Measurements from ENCODE around the gene BYSL. TPM values are rescaled to one million over a fixed set of nuclear protein-coding genes. Genes with fewer than 3 reads are reported as not detected.

The BYSL gene
- total and polyA plus RNA-seq, 9 of the 15 experiments (the other 6 are each of a cell fraction or from before 2014, with no cell fraction given), result 22.2 to 92.3 (median 53.4) TPM

DNA sequence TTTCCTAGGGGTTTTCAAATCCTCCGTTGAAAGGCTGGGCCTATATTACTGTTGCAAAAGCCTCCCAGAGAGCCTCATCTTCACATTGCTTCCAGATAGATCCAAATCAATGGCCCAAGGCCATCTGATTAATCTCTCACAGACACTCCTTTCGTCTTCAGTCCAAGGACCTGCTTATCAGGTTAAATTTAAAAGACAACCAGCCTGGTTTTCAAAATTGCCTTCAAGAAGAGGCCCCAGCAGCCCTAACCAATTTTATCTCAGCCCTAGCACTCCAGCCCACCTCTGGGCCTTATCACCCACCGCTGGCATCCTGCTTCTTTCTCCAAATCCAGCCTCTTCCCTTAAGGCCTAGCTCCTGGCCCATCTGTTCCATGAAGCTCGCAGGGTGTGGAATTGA lies 35.8 kb downstream of the BYSL start (continued):
- TF ChIP-seq, protein P1, sequence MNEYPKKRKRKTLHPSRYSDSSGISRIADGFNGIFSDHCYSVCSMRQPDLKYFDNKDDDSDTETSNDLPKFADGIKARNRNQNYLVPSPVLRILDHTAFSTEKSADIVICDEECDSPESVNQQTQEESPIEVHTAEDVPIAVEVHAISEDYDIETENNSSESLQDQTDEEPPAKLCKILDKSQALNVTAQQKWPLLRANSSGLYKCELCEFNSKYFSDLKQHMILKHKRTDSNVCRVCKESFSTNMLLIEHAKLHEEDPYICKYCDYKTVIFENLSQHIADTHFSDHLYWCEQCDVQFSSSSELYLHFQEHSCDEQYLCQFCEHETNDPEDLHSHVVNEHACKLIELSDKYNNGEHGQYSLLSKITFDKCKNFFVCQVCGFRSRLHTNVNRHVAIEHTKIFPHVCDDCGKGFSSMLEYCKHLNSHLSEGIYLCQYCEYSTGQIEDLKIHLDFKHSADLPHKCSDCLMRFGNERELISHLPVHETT (CRISPR knock-in tag; conservative IDR thresholded peaks at IDR 0.05 in 1 of 2, IDR thresholded peaks at IDR 0.05 in 1 of 2), result no peak
- no peak for TF ChIP-seq KDM4B (IDR thresholded peaks at IDR 0.05; ENCODE audit: borderline replicate concordance in 2 of 2, low read depth in 1 of 2)
- no peak for TF ChIP-seq ILF3 (IDR thresholded peaks at IDR 0.05; ENCODE audit: borderline replicate concordance)
- no peak for TF ChIP-seq BRF1 (IDR thresholded peaks at IDR 0.05; ENCODE audit: borderline replicate concordance, extremely low read depth, insufficient read length)
- peak; percentile 82; the same call in 1 of the 2 replicates for TF ChIP-seq HDAC2 (IDR thresholded peaks at IDR 0.05)
- TF ChIP-seq ZNF184 (CRISPR knock-in tag; IDR thresholded peaks at IDR 0.05), result no peak
- TF ChIP-seq FOXM1 (IDR thresholded peaks at IDR 0.05; ENCODE audit: low read depth), result peak; percentile 80
- TF ChIP-seq FOXM1 (CRISPR knock-in tag; IDR thresholded peaks at IDR 0.05; ENCODE audit: low read depth), result no peak
- TF ChIP-seq KLF1 (tag; IDR thresholded peaks at IDR 0.05), result no peak
- TF ChIP-seq STAT5B (CRISPR knock-in tag; IDR thresholded peaks at IDR 0.05), result no peak
- TF ChIP-seq ZNF239 (CRISPR knock-in tag; IDR thresholded peaks at IDR 0.05), result no peak
- TF ChIP-seq ZFX (CRISPR knock-in tag; IDR thresholded peaks at IDR 0.05), result peak; percentile 54
- TF ChIP-seq MTA2 (IDR thresholded peaks at IDR 0.05; ENCODE audit: low read depth), result peak; percentile 57; the same call in 1 of the 2 replicates
- TF ChIP-seq, protein P2, sequence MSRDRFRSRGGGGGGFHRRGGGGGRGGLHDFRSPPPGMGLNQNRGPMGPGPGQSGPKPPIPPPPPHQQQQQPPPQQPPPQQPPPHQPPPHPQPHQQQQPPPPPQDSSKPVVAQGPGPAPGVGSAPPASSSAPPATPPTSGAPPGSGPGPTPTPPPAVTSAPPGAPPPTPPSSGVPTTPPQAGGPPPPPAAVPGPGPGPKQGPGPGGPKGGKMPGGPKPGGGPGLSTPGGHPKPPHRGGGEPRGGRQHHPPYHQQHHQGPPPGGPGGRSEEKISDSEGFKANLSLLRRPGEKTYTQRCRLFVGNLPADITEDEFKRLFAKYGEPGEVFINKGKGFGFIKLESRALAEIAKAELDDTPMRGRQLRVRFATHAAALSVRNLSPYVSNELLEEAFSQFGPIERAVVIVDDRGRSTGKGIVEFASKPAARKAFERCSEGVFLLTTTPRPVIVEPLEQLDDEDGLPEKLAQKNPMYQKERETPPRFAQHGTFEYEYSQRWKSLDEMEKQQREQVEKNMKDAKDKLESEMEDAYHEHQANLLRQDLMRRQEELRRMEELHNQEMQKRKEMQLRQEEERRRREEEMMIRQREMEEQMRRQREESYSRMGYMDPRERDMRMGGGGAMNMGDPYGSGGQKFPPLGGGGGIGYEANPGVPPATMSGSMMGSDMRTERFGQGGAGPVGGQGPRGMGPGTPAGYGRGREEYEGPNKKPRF (IDR thresholded peaks at IDR 0.05; ENCODE audit: low read depth, low read length), result no peak
- TF ChIP-seq, protein P3, sequence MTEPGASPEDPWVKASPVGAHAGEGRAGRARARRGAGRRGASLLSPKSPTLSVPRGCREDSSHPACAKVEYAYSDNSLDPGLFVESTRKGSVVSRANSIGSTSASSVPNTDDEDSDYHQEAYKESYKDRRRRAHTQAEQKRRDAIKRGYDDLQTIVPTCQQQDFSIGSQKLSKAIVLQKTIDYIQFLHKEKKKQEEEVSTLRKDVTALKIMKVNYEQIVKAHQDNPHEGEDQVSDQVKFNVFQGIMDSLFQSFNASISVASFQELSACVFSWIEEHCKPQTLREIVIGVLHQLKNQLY (CRISPR knock-in tag; conservative IDR thresholded peaks at IDR 0.05), result no peak
- peak; percentile 67; the same call in 1 of the 2 replicates for TF ChIP-seq SMAD4 (CRISPR knock-in tag; conservative IDR thresholded peaks at IDR 0.05)
- TF ChIP-seq, protein P4, sequence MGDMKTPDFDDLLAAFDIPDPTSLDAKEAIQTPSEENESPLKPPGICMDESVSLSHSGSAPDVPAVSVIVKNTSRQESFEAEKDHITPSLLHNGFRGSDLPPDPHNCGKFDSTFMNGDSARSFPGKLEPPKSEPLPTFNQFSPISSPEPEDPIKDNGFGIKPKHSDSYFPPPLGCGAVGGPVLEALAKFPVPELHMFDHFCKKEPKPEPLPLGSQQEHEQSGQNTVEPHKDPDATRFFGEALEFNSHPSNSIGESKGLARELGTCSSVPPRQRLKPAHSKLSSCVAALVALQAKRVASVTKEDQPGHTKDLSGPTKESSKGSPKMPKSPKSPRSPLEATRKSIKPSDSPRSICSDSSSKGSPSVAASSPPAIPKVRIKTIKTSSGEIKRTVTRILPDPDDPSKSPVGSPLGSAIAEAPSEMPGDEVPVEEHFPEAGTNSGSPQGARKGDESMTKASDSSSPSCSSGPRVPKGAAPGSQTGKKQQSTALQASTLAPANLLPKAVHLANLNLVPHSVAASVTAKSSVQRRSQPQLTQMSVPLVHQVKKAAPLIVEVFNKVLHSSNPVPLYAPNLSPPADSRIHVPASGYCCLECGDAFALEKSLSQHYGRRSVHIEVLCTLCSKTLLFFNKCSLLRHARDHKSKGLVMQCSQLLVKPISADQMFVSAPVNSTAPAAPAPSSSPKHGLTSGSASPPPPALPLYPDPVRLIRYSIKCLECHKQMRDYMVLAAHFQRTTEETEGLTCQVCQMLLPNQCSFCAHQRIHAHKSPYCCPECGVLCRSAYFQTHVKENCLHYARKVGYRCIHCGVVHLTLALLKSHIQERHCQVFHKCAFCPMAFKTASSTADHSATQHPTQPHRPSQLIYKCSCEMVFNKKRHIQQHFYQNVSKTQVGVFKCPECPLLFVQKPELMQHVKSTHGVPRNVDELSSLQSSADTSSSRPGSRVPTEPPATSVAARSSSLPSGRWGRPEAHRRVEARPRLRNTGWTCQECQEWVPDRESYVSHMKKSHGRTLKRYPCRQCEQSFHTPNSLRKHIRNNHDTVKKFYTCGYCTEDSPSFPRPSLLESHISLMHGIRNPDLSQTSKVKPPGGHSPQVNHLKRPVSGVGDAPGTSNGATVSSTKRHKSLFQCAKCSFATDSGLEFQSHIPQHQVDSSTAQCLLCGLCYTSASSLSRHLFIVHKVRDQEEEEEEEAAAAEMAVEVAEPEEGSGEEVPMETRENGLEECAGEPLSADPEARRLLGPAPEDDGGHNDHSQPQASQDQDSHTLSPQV (IDR thresholded peaks at IDR 0.05), result peak; percentile 64
- TF ChIP-seq RAD21 (CRISPR knock-in tag; conservative IDR thresholded peaks at IDR 0.05 in 1 of 2, IDR thresholded peaks at IDR 0.05 in 1 of 2), result 0 out of 4 replicates have a peak, but pooled peaks of 1 of the 2 experiments have one; percentile 10
